ENCODE data around the gene LIMK1. TPM values are rescaled to one million over a fixed set of nuclear protein-coding genes. Genes with fewer than 3 reads are reported as not detected.

LIMK1 gene
- total RNA-seq, 2 donors from 2014 or later = 9.4 to 14.7 TPM

GRCh38 chr7:74063646-74064045 is 20.0 kb upstream of the LIMK1 start:
- H3K27ac ChIP-seq = peak overlapping the region in 1 of 2 donors; percentile 40
- no peak for DNase-seq (ENCODE audit: low spot score)
- peaks cover 0 to 23% of the 10 kb centered on the region in 2 donors for H3K4me1 ChIP-seq
- H3K9me3 ChIP-seq = no peaks in the 10 kb centered on the region
- H3K27me3 ChIP-seq = no peaks in the 10 kb centered on the region
- H3K4me3 ChIP-seq = no peak overlapping the region
- no peak for TF ChIP-seq CTCF (IDR thresholded peaks at IDR 0.05)
- peaks cover 50% of the 10 kb centered on the region for H3K36me3 ChIP-seq

GRCh38 chr7:74064696-74065095 is 18.9 kb upstream of the LIMK1 start:
- TF ChIP-seq CTCF (IDR thresholded peaks at IDR 0.05) = no peak
- Histone ChIP-seq H3K4me1 (peaks cover 0 to 22% of the 10 kb centered on the region in 2 donors), H3K9me3 (no peaks in the 10 kb centered on the region), H3K27ac (no peak overlapping the region), H3K36me3 (peaks cover 39% of the 10 kb centered on the region), H3K4me3 (no peak overlapping the region), H3K27me3 (no peaks in the 10 kb centered on the region)
- DNase-seq (ENCODE audit: low spot score) = no peak

GRCh38 chr7:74066626-74067025 is 17.0 kb upstream of the LIMK1 start:
- H3K27ac ChIP-seq = no peak overlapping the region
- H3K4me1 ChIP-seq = peaks cover 0 to 11% of the 10 kb centered on the region in 2 donors
- no peaks in the 10 kb centered on the region for H3K27me3 ChIP-seq
- no peak overlapping the region for H3K4me3 ChIP-seq
- no peaks in the 10 kb centered on the region for H3K9me3 ChIP-seq
- peaks cover 26% of the 10 kb centered on the region for H3K36me3 ChIP-seq
- TF ChIP-seq CTCF (IDR thresholded peaks at IDR 0.05) = no peak
- DNase-seq (ENCODE audit: low spot score) = no peak

- H3K4me1 ChIP-seq = no peaks in the 10 kb centered on the region
- H3K27ac ChIP-seq = no peak overlapping the region
- no peak for TF ChIP-seq CTCF (IDR thresholded peaks at IDR 0.05)
- H3K36me3 ChIP-seq = peaks cover 15% of the 10 kb centered on the region
- no peak overlapping the region for H3K4me3 ChIP-seq
- no peaks in the 10 kb centered on the region for H3K27me3 ChIP-seq
- DNase-seq (ENCODE audit: low spot score) = no peak
- no peaks in the 10 kb centered on the region for H3K9me3 ChIP-seq
These were observed 15.1 kb upstream of the LIMK1 start for GRCh38 chr7:74068378-74069085.

- no peaks in the 10 kb centered on the region for H3K9me3 ChIP-seq
- TF ChIP-seq CTCF (IDR thresholded peaks at IDR 0.05) = no peak
- DNase-seq (ENCODE audit: low spot score) = no peak
- no peak overlapping the region for H3K27ac ChIP-seq
- no peaks in the 10 kb centered on the region for H3K4me1 ChIP-seq
- H3K4me3 ChIP-seq = no peak overlapping the region
- H3K27me3 ChIP-seq = no peaks in the 10 kb centered on the region
- H3K36me3 ChIP-seq = peaks cover 9% of the 10 kb centered on the region
These were observed 14.5 kb upstream of the LIMK1 start for GRCh38 chr7:74069086-74069541.
